CD4-positive, alpha-beta T cell treated with Interleukin-15 for 4 hours (primary cell): Measurements from ENCODE around the gene ETFA.

Experiments used
- DNase-seq: peaks from one replicate; pipeline ENCODE4 v3.0.0-alpha.2; 2020; ENCODE audit warnings: low spot score

Gene ETFA

DNA sequence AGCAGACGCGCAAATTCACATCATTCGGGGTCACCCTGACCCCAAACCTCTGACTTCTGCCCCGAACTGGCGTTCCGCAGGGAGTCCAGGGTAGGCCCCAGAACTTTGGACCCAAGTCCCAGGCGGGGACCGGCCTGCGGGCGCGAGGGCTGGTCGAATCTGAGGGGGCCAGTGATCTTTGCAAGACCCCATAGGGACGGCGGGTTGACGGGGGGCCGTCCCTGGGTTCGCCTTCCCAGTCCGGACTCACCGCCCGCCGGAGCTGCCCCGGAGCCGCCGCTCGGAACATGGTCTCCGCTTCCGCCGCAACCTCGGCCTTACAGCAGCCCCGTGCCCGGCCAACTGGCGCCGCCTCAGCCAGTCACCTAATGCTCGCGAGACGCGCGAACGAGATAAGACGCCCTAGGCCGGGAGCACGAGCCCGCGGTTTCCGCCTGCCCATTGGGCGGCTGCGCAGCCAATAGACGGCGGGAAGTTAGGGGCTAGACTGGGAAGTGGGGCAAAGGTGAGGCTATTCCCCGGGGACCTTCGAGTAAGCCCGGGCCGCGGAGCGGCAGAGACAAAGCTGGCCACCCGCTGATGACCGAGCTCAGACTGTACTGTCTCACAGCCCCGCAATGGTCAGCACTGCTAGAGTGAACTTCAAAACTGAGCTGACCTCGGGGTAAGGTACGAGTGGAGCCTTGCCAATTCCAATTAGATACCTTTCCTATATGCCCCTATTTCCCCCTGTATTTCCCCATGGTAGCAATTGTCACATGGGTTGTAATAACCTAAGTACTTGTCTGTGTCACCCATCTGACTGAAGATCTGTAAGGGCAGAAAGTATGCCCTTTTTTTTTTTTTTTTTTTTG, at the start of gene ETFA:
ETFA (minus strand) TSS at position 370 of the 854 bp plus-strand sequence; CDS start at position 289, 81 bp downstream.
- peak; percentile 90 for DNase-seq

GRCh38 chr15:76360416-76360815, 49.1 kb upstream of the ETFA start:
- DNase-seq = no peak

- DNase-seq = no peak
Measured at GRCh38 chr15:76359152-76359551, 47.9 kb upstream of the ETFA start.

DNA sequence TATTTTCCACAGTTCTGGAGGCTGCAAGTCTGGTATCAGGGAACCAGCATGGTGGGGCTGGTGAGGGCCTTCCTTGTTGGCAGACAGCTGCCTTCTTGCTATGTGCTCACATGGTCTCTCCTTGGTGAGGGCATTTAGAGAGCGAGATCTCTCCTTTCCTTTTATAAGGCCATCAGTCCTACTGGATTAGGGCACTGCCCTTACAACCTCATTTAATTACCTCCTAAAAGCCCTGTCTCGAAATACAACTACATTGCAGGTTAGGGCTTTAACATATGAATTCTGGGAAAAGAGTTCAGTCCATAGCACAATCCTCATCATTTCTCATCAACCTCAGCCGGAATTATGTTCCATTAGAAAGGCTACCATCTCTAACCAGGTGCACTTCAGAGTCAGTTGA, 47.2 kb upstream of the ETFA start:
- no peak for DNase-seq

GRCh38 chr15:76354823-76355440, 43.7 kb upstream of the ETFA start:
- DNase-seq = no peak

GRCh38 chr15:76353903-76354302, 42.6 kb upstream of the ETFA start:
- DNase-seq = no peak

GRCh38 chr15:76353023-76353577, 41.8 kb upstream of the ETFA start:
- no peak for DNase-seq

- no peak for DNase-seq
Measured at GRCh38 chr15:76349301-76350070, 38.2 kb upstream of the ETFA start.

DNA sequence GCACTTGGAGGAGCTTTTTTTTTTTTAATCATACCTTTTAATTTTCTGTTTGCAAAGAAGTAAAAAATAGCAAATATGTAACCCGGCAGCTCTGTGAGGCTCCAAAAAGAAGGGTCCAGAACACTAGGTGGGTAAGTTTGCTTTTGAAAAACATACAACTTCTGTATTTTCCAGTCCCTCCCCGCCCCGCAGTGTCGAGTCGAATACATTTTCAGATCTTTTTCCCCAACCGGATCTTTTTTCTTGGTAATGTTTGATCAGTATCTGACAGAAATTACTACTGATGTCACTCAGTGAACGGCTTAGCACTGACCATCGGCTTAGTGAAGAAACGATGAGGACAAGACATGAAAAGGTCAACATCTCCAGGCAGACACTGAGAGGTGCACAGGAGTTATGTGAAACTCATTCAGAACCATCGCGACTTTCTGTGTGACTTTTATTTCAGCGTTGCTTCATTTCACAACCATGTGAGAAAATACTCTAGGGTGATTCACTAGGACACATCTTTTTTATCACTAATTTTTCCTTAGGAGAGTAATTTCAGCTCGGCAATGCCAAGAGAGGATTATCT, 36.3 kb upstream of the ETFA start:
- DNase-seq = no peak

- DNase-seq = no peak
Measured at GRCh38 chr15:76346669-76347481, 35.6 kb upstream of the ETFA start.

DNA sequence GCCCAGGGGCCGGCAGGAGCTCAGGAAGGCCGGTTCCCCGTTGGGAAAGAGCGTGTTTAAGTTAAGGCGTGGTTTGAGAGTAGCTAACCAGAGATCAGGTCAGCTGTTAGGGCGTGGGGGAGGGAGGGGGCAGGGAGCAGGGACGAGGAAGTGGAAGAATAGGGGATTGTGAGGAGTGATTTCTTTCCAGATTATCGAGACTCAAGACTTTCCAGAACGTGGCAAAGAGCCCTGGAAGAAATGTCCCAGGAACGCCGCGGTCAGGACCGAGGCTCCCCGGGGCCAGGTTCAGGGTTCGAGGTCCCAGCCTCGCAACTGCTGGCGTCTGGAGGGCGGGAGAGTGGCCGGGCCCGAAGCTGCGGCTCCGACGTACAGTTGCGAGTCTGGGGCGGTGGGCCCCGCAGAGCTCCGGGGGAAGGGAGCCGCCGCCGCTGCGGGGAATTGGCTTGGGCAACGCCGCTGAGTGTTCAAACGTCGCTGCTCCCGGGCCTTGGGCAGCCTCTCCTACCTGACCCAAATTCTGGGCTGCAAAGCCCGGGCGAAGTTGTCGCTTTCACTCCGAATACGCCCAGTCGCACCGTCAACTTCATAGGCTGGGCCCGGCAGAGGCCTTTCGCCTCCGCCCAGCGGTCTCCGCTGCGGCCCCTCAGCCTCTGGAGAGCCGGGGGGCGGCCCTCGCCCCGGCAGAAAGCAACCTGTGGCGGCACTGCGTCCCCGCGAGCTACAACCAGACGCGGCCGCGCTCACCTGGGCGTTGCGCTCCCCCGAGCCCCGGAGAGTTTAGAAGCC, 34.8 kb upstream of the ETFA start:
- no peak for DNase-seq

GRCh38 chr15:76345583-76345879, 34.3 kb upstream of the ETFA start:
- DNase-seq = no peak

- DNase-seq = no peak
Measured at GRCh38 chr15:76344893-76345582, 33.8 kb upstream of the ETFA start.

GRCh38 chr15:76343313-76343996, 32.2 kb upstream of the ETFA start:
- DNase-seq = no peak

DNA sequence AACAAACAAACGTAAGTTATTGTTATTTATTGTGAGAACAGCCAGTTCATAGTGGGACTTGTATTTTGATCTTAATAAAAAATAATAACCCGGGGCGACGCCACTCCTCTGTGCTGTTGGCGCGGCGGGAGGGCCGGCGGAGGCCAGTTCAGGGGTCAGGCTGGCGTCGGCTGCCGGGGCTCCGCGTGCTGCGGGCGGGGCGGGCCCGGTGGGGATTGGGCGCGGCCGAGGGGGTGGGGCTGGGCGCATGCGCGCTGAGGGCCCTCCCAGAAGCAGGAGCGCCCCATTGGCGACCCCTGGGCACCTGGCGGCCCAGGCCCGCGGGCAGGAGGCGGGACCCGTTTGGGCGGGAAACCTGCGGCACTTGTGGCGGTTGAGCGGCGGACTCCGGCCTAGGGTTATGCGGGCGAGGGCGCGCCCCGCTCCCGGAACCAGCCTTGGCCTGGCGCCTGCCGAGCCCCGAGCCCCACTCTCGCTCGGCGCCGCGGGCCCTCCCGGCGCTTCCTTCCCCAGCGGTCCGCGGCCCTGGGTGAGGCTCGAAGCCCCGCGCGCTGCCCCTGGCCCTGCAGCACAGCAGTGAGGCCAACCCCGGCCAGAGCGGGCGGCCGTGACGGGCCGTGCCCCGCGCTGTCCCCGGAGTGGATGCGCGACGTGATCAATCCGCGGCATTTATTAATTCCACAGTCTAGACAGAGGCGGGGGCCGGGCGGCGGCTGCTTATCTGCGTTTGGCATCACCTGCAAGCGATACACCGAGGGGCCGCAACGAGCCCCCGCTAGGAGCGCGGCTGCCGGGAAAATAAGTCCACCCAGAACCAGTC, 31.3 kb upstream of the ETFA start:
- no peak for DNase-seq

- DNase-seq = no peak
Measured at GRCh38 chr15:76342058-76342381, 30.8 kb upstream of the ETFA start.

- DNase-seq = no peak
Measured at GRCh38 chr15:76341366-76342057, 30.2 kb upstream of the ETFA start.

DNA sequence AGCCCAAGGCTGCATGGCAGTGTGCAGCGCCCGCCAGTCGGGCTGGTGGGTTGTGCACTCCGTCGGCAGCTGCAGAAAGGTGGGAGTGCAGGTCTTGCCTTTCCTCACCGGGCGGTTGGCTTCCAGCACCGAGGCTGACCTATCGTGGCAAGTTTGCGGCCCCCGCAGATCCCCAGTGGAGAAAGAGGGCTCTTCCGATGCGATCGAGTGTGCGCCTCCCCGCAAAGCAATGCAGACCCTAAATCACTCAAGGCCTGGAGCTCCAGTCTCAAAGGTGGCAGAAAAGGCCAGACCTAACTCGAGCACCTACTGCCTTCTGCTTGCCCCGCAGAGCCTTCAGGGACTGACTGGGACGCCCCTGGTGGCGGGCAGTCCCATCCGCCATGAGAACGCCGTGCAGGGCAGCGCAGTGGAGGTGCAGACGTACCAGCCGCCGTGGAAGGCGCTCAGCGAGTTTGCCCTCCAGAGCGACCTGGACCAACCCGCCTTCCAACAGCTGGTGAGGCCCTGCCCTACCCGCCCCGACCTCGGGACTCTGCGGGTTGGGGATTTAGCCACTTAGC, 29.6 kb upstream of the ETFA start:
- DNase-seq = peak; percentile 30
